ENCODE results near the gene CSF1R.
"Not testable (repeated sequence)": the region's sequence is repeated elsewhere in the genome, so short reads cannot be mapped to it uniquely, and the experiment has no call there.

Gene CSF1R

DNA sequence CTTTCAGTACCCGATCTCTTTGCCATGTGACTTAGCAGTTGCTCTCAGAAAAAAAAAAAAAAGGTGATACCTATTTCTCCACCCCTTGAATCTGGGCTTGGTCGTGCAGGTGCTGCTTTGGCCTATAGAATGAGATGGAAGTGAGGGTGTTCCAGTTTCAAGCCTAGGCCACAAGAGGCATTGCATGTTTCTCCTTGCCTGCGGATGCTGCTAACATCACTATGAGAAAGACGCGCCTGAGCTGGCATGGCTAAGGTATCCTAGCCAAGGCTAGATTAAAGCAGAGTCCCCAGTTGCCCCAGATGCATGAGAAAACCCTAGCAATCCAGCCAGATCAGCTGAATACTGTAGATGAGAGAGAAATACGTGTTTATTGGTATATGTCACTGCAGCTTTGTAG is 14.7 kb upstream of the CSF1R start:
- TF ChIP-seq, protein P1, sequence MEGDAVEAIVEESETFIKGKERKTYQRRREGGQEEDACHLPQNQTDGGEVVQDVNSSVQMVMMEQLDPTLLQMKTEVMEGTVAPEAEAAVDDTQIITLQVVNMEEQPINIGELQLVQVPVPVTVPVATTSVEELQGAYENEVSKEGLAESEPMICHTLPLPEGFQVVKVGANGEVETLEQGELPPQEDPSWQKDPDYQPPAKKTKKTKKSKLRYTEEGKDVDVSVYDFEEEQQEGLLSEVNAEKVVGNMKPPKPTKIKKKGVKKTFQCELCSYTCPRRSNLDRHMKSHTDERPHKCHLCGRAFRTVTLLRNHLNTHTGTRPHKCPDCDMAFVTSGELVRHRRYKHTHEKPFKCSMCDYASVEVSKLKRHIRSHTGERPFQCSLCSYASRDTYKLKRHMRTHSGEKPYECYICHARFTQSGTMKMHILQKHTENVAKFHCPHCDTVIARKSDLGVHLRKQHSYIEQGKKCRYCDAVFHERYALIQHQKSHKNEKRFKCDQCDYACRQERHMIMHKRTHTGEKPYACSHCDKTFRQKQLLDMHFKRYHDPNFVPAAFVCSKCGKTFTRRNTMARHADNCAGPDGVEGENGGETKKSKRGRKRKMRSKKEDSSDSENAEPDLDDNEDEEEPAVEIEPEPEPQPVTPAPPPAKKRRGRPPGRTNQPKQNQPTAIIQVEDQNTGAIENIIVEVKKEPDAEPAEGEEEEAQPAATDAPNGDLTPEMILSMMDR (IDR thresholded peaks at IDR 0.05; ENCODE audit: low read depth, low read length), result no peak

DNA sequence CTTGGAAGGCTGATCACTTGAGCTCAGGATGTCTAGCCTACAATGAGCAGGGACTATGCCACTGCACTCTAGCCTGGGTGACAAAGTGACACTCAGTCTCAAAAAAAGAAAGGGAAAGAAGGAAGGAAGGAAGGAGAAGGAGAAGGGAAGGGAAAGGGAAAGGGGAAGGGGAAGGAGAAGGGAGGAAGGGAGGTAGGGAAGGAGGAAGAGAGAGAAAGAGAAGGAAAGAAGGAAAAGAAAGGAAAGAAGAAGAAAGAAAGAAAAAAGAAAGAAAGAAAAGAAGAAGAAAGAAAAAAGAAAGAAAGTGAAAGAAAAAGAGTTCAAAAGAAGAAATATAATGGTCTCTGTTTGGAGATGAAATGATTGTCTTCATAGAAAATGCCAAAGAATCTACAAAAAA is 10.8 kb upstream of the CSF1R start:
- TF ChIP-seq, protein P1 (IDR thresholded peaks at IDR 0.05; ENCODE audit: low read depth, low read length), result no peak
- DNase-seq (ENCODE audit: extremely low read depth, low read depth), result no peak

More for the DNA sequence above, 14.7 kb upstream of the CSF1R start:
- no peak for DNase-seq (ENCODE audit: extremely low read depth, low read depth)

DNA sequence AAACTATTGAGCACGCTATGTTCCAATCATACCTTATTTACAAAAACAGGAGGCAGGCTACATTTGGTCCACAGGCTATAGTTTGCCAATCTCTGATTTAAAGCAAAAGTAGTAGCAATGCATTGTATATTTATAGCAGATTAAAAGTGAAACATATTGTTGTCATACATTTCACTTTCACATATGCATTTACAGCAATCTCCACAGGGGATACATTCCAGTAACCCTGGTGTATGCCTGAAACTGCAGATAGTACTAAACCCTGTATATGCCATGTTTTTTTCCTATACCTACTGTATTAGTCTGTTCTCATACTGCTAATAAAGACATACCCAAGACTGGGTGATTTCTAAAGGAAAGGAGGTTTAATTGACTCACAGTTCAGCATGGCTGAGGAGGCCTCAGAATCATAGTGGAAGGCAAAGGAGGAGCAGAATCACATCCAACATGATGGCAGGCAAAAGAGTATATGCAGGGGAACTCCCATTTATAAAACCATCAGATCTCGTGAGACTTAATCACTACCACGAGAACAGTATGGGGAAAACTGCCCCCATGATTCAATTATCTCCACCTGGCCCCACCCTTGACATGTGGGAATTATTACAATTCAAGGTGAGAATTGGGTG is 5.9 kb upstream of the CSF1R start:
- no peak for DNase-seq (ENCODE audit: extremely low read depth, low read depth)

DNA sequence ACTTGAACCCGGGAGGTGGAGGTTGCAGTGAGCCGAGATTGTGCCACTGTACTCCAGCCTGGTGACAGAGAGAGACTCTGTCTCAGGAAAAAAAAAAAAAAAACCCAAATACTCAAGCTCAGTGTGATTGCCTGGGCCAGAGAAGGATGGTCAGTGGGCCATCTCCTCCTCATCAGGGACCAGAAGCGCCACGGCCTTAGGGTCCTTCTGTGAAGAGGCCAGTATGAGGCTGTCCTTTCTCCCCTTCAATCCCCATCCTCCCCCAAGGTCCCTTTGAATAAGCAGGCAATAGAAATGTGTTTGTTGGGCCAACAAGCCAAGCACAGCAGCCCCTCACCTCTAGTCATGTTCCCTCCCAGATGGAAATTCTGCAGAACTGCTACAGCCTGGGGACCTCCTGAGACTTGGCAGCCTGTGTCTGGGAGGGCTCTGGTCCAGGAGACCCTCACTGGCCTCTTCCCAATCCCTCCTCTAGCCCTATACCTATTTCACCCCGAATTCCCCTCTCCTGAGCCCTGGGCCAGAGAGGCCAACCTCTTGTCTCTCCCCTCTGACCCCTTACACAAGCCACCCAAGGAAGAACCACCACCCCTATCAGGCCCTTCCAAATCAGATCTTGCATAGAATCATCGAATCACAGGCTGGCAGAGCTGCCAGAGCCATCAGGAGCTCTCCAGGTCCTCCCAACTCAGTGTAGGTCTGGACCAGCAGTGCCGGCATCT is 1.0 kb downstream of the CSF1R start:
- TF ChIP-seq, protein P1 (IDR thresholded peaks at IDR 0.05; ENCODE audit: low read depth, low read length), result no peak
- DNase-seq (ENCODE audit: extremely low read depth, low read depth), result no peak

More for the DNA sequence above, 5.9 kb upstream of the CSF1R start:
- TF ChIP-seq, protein P1 (IDR thresholded peaks at IDR 0.05; ENCODE audit: low read depth, low read length), result no peak

DNA sequence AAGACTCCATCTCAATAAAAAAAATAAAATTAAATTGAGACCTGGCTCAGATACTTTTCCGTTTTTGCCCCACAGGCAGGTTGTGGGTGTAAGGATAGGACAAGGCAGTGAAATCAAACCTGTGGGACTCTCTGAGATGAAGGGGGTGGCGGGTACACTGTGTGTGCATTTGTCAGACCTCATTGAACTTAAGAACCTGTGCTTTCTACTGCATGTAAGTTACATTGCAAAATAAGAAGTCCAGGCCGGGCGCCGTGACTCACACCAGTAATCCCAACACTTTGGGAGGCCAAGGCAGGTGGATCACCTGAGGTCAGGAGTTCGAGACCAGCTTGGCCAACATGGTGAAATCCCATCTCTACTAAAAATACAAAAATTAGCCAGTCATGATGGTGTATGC is 1.6 kb downstream of the CSF1R start:
- DNase-seq (ENCODE audit: extremely low read depth, low read depth), result not testable (repeated sequence)

DNA sequence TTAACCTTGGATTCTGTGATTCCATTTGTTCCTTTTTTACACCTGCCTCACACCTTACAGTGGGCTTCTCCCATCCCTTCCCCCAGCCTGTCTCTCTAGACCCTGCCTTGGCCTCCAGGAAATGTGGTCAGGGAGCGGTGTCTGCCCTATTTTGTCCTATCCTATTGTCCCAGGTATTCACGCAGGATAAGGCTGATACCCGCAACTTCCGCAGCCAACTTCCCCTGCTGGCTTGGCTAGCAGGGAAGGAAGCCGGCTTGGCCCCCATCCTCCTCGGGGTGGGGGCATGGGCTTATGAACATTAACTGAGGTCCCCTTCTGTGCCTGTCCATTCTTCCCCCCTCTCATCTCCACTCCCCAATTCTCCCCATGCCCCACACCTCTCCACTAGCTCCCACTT is 3.5 kb downstream of the CSF1R start:
- DNase-seq (ENCODE audit: extremely low read depth, low read depth), result no peak
- TF ChIP-seq, protein P1 (IDR thresholded peaks at IDR 0.05; ENCODE audit: low read depth, low read length), result no peak

DNA sequence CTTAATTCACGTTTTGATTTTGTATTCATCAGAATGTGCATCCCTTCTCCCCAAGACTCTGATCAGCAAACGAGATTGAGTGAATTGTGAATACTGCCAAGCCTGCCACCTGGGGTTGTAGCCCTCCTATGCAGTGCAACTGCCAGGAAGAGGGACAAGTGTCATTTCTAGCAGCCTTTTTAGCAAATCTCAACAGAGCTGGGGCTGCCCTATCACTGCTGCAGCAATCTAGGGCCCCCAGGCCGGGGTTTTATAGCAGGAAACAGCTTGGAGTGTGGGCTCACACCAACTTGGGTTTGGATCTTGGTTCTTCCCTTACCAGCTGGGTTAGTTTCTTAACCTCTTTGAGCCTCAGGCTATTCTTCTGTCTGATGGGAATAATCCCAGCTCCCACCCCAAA is 4.0 kb downstream of the CSF1R start:
- TF ChIP-seq, protein P1 (IDR thresholded peaks at IDR 0.05; ENCODE audit: low read depth, low read length), result no peak
- DNase-seq (ENCODE audit: extremely low read depth, low read depth), result no peak
